ENCODE measurements around the gene ATP8A2. TPM values are rescaled to one million over a fixed set of nuclear protein-coding genes. Genes with fewer than 3 reads are reported as not detected.

The ATP8A2 gene
- total and polyA plus RNA-seq, 12 donors: under 0.01 to 0.18 (median 0.10) TPM; not detected in 3

DNA sequence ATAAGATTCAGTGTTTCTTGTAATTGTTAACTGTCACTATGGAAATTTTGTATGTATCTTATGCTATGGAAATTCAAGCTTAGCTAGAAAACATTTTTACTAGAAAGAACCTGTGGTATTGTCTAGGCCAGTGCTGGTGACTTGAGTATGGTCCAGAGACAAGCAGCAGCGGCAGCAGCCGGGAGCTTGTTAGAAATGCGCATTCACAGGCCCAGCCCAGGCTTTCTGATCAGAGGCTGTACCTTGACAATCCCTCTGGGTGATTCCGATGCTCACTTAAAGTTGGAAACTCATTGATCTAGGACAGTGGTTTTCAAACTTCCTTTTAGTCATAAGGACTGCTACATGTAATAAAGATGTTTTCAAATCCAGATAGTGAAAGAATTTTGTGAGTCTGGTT, 392.6 kb downstream of the ATP8A2 start:
- no peak overlapping the region for H3K27ac ChIP-seq
- DNase-seq (no peak), ATAC-seq (no peak)
- peaks cover 0 to 9% (median 0%) of the 10 kb centered on the region in 7 donors for H3K27me3 ChIP-seq
- intact Hi-C loops (cut with DNase I): no loop called here
- H3K4me1 ChIP-seq: no peaks in the 10 kb centered on the region
- H3K4me3 ChIP-seq: no peak overlapping the region
- no peaks in the 10 kb centered on the region for H3K36me3 ChIP-seq
- 89 to 90% methylated on average over 4 of the region's 4 CpGs for WGBS, 2 donors
- no peaks in the 10 kb centered on the region for H3K9me3 ChIP-seq
- TF ChIP-seq, protein P1, sequence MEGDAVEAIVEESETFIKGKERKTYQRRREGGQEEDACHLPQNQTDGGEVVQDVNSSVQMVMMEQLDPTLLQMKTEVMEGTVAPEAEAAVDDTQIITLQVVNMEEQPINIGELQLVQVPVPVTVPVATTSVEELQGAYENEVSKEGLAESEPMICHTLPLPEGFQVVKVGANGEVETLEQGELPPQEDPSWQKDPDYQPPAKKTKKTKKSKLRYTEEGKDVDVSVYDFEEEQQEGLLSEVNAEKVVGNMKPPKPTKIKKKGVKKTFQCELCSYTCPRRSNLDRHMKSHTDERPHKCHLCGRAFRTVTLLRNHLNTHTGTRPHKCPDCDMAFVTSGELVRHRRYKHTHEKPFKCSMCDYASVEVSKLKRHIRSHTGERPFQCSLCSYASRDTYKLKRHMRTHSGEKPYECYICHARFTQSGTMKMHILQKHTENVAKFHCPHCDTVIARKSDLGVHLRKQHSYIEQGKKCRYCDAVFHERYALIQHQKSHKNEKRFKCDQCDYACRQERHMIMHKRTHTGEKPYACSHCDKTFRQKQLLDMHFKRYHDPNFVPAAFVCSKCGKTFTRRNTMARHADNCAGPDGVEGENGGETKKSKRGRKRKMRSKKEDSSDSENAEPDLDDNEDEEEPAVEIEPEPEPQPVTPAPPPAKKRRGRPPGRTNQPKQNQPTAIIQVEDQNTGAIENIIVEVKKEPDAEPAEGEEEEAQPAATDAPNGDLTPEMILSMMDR (IDR thresholded peaks at IDR 0.05): no peak

DNA sequence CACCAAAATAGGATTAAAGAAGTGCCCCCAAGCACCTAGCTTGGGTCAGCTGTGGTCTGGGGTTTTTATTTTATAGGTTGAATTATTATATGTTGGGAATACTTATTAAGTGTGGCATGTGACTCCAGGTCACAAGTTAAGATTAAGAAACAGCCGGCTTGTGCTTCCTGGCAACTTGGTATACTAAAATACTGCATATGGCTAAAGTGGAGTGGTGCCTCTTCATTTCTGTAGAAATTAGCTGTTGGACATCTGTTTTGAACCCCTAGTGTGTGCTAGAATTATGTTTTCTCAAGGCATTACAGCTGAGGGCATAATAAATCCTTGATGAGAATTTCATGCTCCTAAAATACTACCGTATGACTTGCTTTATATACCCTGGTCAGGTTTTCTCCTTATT, 393.5 kb downstream of the ATP8A2 start:
- Histone ChIP-seq H3K9me3 (no peaks in the 10 kb centered on the region), H3K36me3 (no peaks in the 10 kb centered on the region), H3K27ac (no peak overlapping the region), H3K27me3 (peaks cover 0 to 9% (median 0%) of the 10 kb centered on the region in 7 donors), H3K4me1 (no peaks in the 10 kb centered on the region), H3K4me3 (no peak overlapping the region)
- TF ChIP-seq, protein P1 (IDR thresholded peaks at IDR 0.05): no peak
- WGBS, 2 donors: 95 to 96% methylated on average over 2 of the region's 2 CpGs
- intact Hi-C loops (cut with DNase I): no loop called here
- no peak for DNase-seq
- ATAC-seq: no peak

DNA sequence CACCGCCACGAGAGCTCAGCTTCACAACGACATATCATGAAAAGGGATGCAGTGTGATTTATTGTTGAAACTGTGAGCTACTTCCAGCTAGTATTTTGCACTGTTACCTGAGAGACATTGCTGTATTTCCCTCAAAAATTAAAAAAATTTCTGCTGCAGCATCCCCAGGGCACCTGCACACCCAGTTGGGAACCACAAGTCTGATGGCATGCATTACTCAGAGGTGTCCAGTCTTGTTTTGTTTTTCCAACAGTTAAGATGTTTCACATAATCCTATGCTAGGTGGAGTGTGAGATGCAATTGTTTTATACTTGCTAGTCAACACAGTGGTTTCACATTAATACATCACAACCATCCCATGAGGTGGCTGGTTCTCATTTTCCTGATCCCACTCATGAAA, 394.8 kb downstream of the ATP8A2 start:
- H3K9me3 ChIP-seq: no peaks in the 10 kb centered on the region
- TF ChIP-seq, protein P1 (IDR thresholded peaks at IDR 0.05): no peak
- no peak for ATAC-seq
- 96 to 99% methylated on average over 3 of the region's 3 CpGs for WGBS, 2 donors
- H3K4me3 ChIP-seq: no peak overlapping the region
- H3K4me1 ChIP-seq: no peaks in the 10 kb centered on the region
- no peaks in the 10 kb centered on the region for H3K36me3 ChIP-seq
- intact Hi-C loops (cut with DNase I): no loop called here
- H3K27me3 ChIP-seq: peaks cover 0 to 6% (median 0%) of the 10 kb centered on the region in 7 donors
- no peak overlapping the region for H3K27ac ChIP-seq
- DNase-seq: no peak

DNA sequence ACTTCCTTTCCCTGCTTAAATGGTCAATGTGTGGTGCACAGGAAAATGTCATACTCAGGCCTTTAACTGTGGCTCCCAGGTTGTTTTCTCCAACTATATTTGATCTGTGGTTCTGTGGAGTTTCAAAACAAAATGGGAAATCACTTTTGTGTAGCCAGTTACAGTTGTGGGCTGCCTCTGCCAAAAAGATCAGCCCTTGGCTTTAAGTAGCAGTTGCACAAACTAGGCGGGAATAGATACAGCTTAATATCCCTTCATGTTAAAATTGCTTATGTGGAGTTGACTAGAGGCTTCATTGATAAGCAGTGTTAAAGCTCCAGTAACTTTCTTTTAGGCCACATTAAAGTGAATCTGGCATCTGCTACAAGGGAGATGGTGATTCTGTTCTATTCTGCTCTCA, 395.2 kb downstream of the ATP8A2 start:
- H3K27me3 ChIP-seq: peaks cover 0 to 7% (median 0%) of the 10 kb centered on the region in 7 donors
- no peaks in the 10 kb centered on the region for H3K9me3 ChIP-seq
- DNase-seq (no peak), ATAC-seq (no peak)
- no peaks in the 10 kb centered on the region for H3K4me1 ChIP-seq
- H3K36me3 ChIP-seq: no peaks in the 10 kb centered on the region
- intact Hi-C loops (cut with DNase I): no loop called here
- no peak overlapping the region for H3K4me3 ChIP-seq
- no peak overlapping the region for H3K27ac ChIP-seq
- 89 to 92% methylated on average over 1 of the region's 1 CpG for WGBS, 2 donors
- TF ChIP-seq, protein P1 (IDR thresholded peaks at IDR 0.05): no peak
